NB4 (cell line): ENCODE results near the gene KIRREL3.

Experiments
- CTCF ChIP-seq: IDR thresholded peaks from one replicate; pipeline ENCODE4 v1.5.1; 2012; ENCODE audit warnings: low read depth, low read length
- MAX ChIP-seq: IDR thresholded peaks from 2 replicates; pipeline ENCODE4 v1.6.1; 2011; ENCODE audit warnings: low read depth, low read length
- MYC ChIP-seq: IDR thresholded peaks from 2 replicates; pipeline ENCODE4 v1.6.1; 2011; ENCODE audit warnings: low read depth, low read length
- POLR2A ChIP-seq: IDR thresholded peaks from 2 replicates; pipeline ENCODE4 v1.6.1; 2011; ENCODE audit warnings: mild to moderate bottlenecking; ENCODE audit not compliant: insufficient read length; ENCODE audit errors: extremely low read depth

GRCh38 chr11:126400479-126400878 is 600.1 kb downstream of the KIRREL3 start:
- TF ChIP-seq MAX = no peak
- TF ChIP-seq CTCF = no peak
- no peak for TF ChIP-seq POLR2A
- TF ChIP-seq MYC = no peak
